HG03460 (cell line): ENCODE data around the gene HTR3B.
"Not testable (repeated sequence)": the region's sequence is repeated elsewhere in the genome, so short reads cannot be mapped to it uniquely, and the experiment has no call there.

ENCODE experiments used
- ATAC-seq: cut with Tn5 transposase; IDR thresholded peaks from one replicate; pipeline ENCODE4 v1.9.1; 2021; ENCODE audit not compliant: unreplicated experiment

HTR3B gene

GRCh38 chr11:113884361-113884836, 20.2 kb upstream of the HTR3B start:
- ATAC-seq: no peak

GRCh38 chr11:113885897-113886296, 18.7 kb upstream of the HTR3B start:
- no peak for ATAC-seq

GRCh38 chr11:113888848-113889247, 15.7 kb upstream of the HTR3B start:
- ATAC-seq: no peak

GRCh38 chr11:113894421-113894996, 10.1 kb upstream of the HTR3B start:
- no peak for ATAC-seq

GRCh38 chr11:113895367-113896155, 9.0 kb upstream of the HTR3B start:
- no peak for ATAC-seq

GRCh38 chr11:113896156-113896879, 8.3 kb upstream of the HTR3B start:
- peak; percentile 52 for ATAC-seq

GRCh38 chr11:113901141-113901540, 3.5 kb upstream of the HTR3B start:
- no peak for ATAC-seq

GRCh38 chr11:113906038-113906437, 1.4 kb downstream of the HTR3B start:
- ATAC-seq: no peak

GRCh38 chr11:113906516-113906915, 1.9 kb downstream of the HTR3B start:
- ATAC-seq: no peak

GRCh38 chr11:113907152-113907551, 2.6 kb downstream of the HTR3B start:
- ATAC-seq: no peak

- no peak for ATAC-seq
These were observed 3.1 kb downstream of the HTR3B start for GRCh38 chr11:113907681-113908080.

GRCh38 chr11:113908098-113908497, 3.5 kb downstream of the HTR3B start:
- no peak for ATAC-seq

- ATAC-seq: not testable (repeated sequence)
These were observed 6.9 kb downstream of the HTR3B start for GRCh38 chr11:113911491-113911890.

- ATAC-seq: no peak
These were observed 19.0 kb downstream of the HTR3B start for GRCh38 chr11:113923572-113923971.

- ATAC-seq: no peak
These were observed 21.9 kb downstream of the HTR3B start for GRCh38 chr11:113926273-113927197.

GRCh38 chr11:113928311-113928710, 23.7 kb downstream of the HTR3B start:
- no peak for ATAC-seq

- ATAC-seq: no peak
These were observed 28.2 kb downstream of the HTR3B start for GRCh38 chr11:113932788-113933187.

GRCh38 chr11:113934193-113934592, 29.6 kb downstream of the HTR3B start:
- not testable (repeated sequence) for ATAC-seq

- ATAC-seq: no peak
These were observed 30.2 kb downstream of the HTR3B start for GRCh38 chr11:113934761-113935160.

GRCh38 chr11:113935858-113936257, 31.3 kb downstream of the HTR3B start:
- ATAC-seq: no peak

- no peak for ATAC-seq
These were observed 33.3 kb downstream of the HTR3B start for GRCh38 chr11:113937918-113938317.
